T47D (cell line): ENCODE measurements around the gene PACSIN1.

Experiments
- DNase-seq, 2 experiments: peaks; one replicate each; pipeline versions ENCODE4 v3.0.0 to v3.0.0-alpha.2; 2011 to 2012; ENCODE audit warnings: low read depth in 1 of 2, low spot score in 1 of 2
- JUND ChIP-seq: IDR thresholded peaks from 2 replicates; pipeline ENCODE4 v1.6.1; 2012; ENCODE audit warnings: low read depth
- in situ Hi-C: cut with HindIII; loops from 2 replicates; pipeline ENCODE4 v1.10.0; 2016; ENCODE audit warnings: low sequenced_read_pairs, low pct_unique_long_range_greater_than_20kb

The PACSIN1 gene

DNA sequence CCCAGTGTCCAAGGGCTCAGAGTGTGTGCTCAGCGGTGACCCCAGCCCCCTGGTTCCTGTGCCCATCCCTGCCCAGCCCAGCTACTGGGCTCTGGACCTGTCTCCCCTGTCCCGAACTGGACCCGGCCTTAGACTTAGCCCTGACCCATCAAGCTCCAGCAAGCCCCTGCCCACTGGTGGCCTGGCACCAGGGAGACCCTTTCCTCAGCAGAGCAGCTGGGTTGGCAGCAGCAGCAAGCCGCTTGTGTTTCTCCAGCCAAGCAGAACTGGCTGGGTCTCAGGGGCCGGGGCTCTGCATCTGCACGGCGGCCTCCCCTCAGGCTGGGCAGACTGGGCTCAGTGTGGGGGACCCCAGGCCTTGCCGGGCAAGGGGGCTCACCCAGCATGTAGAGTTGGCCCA lies 89.5 kb downstream of the PACSIN1 start:
- no peak for TF ChIP-seq JUND
- in situ Hi-C loops = no loop called here
- no peak for DNase-seq

DNA sequence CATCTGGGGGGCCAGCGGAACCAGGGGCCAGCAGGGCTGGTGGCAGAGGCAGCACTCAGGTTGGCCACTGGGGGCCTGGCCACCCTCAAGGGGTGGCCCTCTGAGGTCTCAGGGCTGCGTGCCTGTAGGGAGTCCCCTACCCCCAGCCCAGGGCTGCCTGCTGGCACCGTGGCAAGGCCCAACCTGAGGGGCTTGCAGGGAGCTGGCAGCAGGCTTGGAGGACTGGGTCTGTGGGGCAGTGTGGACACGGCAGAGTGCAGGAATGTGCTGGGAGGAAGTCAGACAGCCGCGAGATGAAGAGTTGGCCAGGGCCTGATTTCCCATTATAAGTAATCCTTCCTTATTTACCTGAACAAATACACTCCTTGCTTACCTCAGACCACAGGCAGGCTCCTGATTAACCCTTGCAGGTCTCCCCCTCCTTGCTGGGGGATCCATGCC lies 90.2 kb downstream of the PACSIN1 start, which contains the start of gene SPDEF:
TSS of gene SPDEF (minus strand) at position 299 of the 441 bp plus-strand sequence. CDS start 11,874 bp downstream, outside the sequence.
- DNase-seq = peak; percentile 89 to 90
- TF ChIP-seq JUND = no peak
- in situ Hi-C loops = no loop called here

DNA sequence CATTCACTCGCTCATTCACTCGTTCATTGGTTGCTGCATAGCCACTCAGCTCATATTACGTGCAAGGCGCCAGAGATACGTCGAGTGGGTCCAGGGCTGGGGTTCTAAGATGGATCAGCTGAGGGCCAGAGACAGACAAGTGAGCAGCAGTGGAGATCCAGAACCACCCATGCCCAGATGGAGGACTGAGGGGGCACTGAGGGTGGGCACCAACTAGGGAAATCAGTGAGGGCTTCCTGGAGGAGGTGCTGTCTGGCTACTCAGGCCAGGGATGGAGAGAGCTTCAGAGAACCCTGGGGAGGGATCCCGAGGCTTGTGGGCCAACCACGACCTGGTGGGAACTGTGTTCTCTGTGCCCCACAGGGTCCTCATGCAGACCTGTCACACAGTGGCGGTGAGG lies 90.6 kb downstream of the PACSIN1 start:
- no peak for TF ChIP-seq JUND
- in situ Hi-C loops = no loop called here
- no peak for DNase-seq

- in situ Hi-C loops = no loop called here
- TF ChIP-seq JUND = no peak
- DNase-seq = no peak
Measured at GRCh38 chr6:34557228-34557627, 91.4 kb downstream of the PACSIN1 start.

- no peak for DNase-seq
- TF ChIP-seq JUND = no peak
- in situ Hi-C loops = no loop called here
Measured at GRCh38 chr6:34558172-34558714, 92.4 kb downstream of the PACSIN1 start.

DNA sequence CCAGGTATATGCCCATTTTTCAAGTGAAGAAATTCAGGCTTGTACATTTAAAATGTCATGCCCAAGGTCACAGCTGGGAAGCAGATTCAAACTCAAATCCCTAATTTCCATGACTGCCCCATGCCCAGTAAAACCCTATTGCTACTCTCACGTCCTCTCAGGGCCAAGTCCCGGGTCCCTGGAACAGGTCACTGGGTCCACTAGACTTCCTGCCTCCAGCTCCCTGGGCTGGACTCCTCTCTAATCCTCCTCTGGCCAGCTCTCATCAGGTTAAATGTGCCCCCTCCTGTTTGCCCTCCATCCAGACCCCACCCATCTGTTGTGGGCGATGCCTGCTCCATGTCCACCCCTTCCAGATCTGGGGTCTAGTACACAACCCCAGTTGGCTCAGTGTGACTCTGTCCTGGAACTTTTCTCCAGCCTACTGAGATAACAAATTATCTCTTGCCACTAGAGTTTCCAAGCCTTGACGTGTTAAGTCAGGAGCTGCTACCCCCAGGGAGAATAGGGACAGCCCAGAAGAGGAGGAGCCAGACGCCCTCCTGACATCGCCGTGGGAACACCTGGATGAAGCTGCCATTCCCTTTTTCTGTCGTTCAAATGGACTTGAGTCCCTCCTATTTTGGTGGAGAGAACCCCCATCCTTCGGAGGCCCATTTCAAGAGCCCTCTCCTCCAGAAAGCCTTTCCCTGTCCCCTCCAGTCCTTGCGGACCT lies 93.9 kb downstream of the PACSIN1 start:
- DNase-seq = no peak
- no peak for TF ChIP-seq JUND

DNA sequence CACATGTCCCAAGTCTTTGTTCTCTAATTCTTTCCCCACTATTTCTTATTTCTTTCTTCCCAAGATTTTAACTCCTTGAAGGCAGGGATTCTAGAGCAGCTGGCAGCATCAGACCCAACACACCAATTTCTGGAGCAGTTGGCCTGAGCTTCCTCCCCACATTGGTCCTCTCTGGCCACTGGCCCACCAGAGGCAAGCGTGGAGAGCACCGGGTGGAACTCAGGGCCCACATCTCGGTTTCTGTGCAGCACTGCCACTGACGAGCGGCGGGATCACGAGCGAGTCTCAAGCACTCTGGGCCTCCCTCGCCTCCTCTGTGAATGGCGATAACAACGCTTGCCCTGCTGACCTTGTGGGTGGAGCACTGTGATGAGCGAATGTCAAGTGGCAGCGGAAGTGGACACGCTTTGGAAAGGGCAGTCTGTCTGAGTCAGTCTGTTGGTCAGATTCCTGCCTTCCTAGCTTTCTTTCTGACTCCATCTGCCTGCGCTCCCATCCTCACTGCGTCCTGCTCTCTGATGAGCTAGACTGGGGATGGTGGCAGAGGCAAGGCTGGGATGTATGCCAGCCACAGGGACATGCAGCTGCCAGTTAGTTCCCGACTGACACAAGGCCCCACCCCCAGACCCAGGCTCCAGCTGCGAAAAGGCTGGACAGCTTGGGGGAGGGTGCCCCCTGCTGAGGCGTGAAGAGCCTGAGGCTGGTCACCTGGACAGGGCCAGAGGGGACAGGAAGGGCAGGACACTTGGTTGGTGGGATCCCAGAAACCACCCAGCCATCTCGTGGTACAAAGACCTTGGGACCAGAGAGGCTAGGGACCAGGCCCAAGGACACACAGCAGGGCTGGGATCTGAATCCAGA lies 94.7 kb downstream of the PACSIN1 start:
- in situ Hi-C loops = no loop called here
- no peak for TF ChIP-seq JUND
- no peak for DNase-seq

More for the DNA sequence above, 93.9 kb downstream of the PACSIN1 start:
- in situ Hi-C loops = no loop called here

GRCh38 chr6:34561227-34561530 lies 95.3 kb downstream of the PACSIN1 start:
- in situ Hi-C loops = no loop called here
- no peak for TF ChIP-seq JUND
- DNase-seq = no peak

DNA sequence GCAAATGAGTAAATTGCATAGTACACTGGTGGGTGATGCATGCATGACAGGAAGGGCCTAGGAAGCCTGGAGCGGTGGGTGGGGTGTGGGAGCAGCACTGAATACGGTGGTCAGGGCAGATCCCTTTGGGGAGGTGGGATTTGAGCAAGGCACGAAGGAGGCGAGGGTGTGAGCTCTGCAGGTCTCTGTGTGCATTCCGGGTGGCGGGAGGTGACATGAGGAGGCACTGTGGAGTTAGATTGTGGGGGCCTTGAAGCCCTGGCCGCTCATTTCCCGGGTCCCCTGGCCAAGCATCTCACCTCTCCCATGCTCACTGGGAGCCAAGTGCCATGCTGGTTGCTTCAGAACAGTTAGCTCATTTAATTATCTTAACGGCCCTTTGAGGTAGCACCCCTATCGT lies 96.5 kb downstream of the PACSIN1 start:
- in situ Hi-C loops = no loop called here
- TF ChIP-seq JUND = no peak
- no peak for DNase-seq

DNA sequence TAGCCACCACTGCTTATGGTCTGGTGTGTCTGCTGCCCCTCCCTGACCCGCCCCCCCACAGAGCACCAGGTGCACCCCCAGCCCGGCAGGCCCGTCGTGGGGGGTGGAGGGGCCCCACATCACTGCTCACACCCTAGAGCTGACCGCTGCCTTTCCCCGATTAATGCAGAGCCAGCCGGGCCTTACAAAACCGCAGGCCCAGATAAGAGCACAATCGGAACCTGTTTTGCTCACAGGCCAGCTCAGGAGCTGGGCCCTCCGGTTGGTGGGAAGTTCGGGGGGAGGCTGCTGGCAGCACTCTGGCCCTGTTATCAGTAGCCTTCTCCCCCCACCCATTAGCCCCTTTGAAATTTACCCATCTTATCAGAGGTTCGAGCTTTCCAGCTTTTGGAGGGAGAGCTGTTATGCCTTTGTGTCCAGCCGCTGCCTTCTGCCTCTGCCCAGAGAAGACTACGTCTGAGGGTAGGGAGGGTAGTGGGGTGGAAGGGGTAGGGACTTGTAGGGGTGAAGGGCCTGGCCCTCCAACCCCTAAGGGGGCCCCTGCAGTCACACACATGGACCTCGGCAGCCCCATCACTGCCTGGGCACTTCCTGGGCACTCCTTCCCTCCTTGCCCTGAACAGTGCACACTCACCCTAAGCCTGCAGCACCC lies 97.1 kb downstream of the PACSIN1 start:
- DNase-seq = no peak
- in situ Hi-C loops = no loop called here
- no peak for TF ChIP-seq JUND

GRCh38 chr6:34563513-34563870 lies 97.6 kb downstream of the PACSIN1 start:
- in situ Hi-C loops = no loop called here
- TF ChIP-seq JUND = no peak
- no peak for DNase-seq

DNA sequence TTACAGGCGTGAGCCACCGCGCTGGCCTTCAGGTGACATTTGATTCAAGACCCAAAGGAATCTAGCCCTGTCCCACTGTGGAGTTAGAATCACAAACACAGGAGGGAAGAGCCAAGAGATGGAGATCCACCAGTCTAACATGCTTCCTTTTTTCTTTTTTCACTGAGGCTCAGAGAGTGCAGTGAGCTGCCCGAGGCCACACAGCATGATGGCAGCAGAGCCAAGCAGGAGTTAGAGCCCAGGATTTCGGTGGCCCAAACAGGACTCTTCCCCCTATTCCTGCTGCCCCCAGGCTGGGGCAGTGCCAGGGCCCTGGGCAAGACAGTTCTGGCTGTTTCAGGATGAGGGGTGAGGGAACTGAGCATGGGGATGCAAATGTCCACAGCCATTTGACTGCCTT lies 98.3 kb downstream of the PACSIN1 start:
- no peak for DNase-seq
- in situ Hi-C loops = no loop called here
- no peak for TF ChIP-seq JUND

DNA sequence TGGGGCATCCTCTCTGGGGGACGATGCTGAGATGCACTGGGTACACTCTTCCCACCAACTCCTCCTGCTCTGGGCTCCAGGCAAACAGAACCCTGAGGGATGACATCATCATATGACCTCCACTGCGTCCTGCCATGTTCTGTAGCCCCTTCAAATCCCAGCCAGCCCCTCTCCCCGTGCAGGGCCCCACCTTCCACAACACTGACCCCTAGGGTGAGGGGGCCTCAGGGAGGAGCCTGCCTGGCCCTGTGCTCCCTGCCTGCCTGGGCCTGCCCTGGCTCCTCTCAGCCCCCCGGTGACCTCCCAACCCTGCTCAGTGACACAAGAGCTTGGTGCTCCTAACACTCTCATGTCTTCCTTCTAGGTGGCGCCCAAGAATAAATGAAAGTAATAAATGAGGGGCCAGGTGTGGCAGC lies 99.9 kb downstream of the PACSIN1 start:
- DNase-seq = no peak
- TF ChIP-seq JUND = no peak
- in situ Hi-C loops = no loop called here
